Tongue (tissue), 1 donor: ENCODE data around the gene IER2. TPM values are rescaled to one million over a fixed set of nuclear protein-coding genes. Genes with fewer than 3 reads are reported as not detected.

ENCODE experiments used
- total RNA-seq: library from RNA; depleted of rRNA; stranded (reverse); fragments of >200 nt; gene quantifications from one replicate; pipeline ENCODE4 v1.2.3, GENCODE V29; 2014

The IER2 gene
- total RNA-seq, 1 donor from 2014 or later, result 29.8 TPM

Other genes starting within 250 kb of the IER2 start
- gene SYCE2, start 231.1 kb upstream of the IER2 start, total RNA-seq, result not detected
- 36.9 TPM for gene FARSA, start 216.7 kb upstream of the IER2 start, total RNA-seq
- 383 TPM for gene CALR, start 211.8 kb upstream of the IER2 start, total RNA-seq
- gene RAD23A, start 204.5 kb upstream of the IER2 start, total RNA-seq, result 77.8 TPM
- gene GADD45GIP1, start 193.2 kb upstream of the IER2 start, total RNA-seq, result 30.1 TPM
- not detected for gene DAND5, start 180.8 kb upstream of the IER2 start, total RNA-seq
- 144 TPM for gene NFIX, start 154.9 kb upstream of the IER2 start, total RNA-seq
- gene LYL1, start 47.6 kb upstream of the IER2 start, total RNA-seq, result 4.2 TPM
- gene TRMT1, start 33.7 kb upstream of the IER2 start, total RNA-seq, result 20.9 TPM
- 16.2 TPM for gene NACC1, start 32.1 kb upstream of the IER2 start, total RNA-seq
- gene STX10, start within 50 bp of the IER2 start, total RNA-seq, result 48.4 TPM